AG04450 (cell line): Measurements from ENCODE around the gene PHF20. TPM values are rescaled to one million over a fixed set of nuclear protein-coding genes. Genes with fewer than 3 reads are reported as not detected.

Experiments used
- CTCF ChIA-PET: fragments of 300-600, 350-600 bp; formaldehyde crosslinking; extraction: SDS; loops from one replicate; lab custom pipeline; 2022; ENCODE audit warnings: antibody characterized with exemption, inconsistent platforms; lab: Charles Lee
- POLR2A ChIA-PET: fragments of 350-600 bp; formaldehyde crosslinking; extraction: SDS; loops from one replicate; lab custom pipeline; 2021; ENCODE audit warnings: antibody characterized with exemption, inconsistent platforms; lab: Yijun Ruan, JAX
- DNase-seq: peaks from one replicate; pipeline ENCODE4 v3.0.0-alpha.2; 2011; ENCODE audit warnings: low read depth, low spot score
- H3K27ac ChIP-seq: one replicate; pipeline ENCODE4 v1.5.1; 2012; ENCODE audit warnings: low read depth, low read length, control low read depth
- H3K27me3 ChIP-seq: one replicate; pipeline ENCODE4 v1.6.0; 2012; ENCODE audit warnings: low read length; ENCODE audit not compliant: control insufficient read depth, insufficient read depth
- H3K4me3 ChIP-seq: 2 replicates; pipeline ENCODE4 v1.5.1; 2011; ENCODE audit warnings: mild to moderate bottlenecking, low read depth, low read length, control low read depth
- H3K9me3 ChIP-seq: 2 replicates; pipeline ENCODE4 v1.5.1; 2012; ENCODE audit warnings: low read length; ENCODE audit not compliant: control insufficient read depth, insufficient read depth
- polyA plus RNA-seq: library from polyadenylated mRNA; depleted of rRNA; stranded (reverse); fragments of >200 nt; gene quantifications from 2 replicates; pipeline ENCODE4 v1.2.3, GENCODE V29; 2011
- TF ChIP-seq, protein P1 (sequence below): IDR thresholded peaks from 2 replicates; pipeline ENCODE4 v1.5.1; 2011; ENCODE audit warnings: low read depth, low read length, control low read depth, inconsistent platforms

PHF20 gene
- polyA plus RNA-seq, 1 experiment, result 30.6 TPM

DNA sequence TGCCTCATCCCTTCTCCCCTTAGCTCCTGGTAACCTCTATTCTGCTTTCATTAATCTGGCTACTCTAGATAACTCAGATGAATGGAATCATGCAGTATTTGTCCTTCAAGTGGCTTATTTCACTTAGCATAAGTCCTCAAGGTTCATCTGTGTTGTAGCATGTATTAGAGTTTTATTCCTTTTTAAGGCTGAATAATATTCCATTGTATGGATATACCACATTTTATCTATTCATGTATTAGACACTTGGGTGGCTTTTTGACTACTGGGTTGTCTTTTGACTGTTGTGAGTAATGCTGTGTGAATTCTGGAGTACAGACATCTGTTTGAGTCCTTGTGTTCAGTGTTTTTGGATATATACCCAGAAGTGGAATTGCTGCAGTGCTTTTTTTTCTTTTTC is 58.4 kb downstream of the PHF20 start:
- H3K9me3 ChIP-seq, result peaks cover 3% of the 10 kb centered on the region; the same call in 1 of the 2 replicates
- no peak overlapping the region for H3K27ac ChIP-seq
- TF ChIP-seq, protein P1, sequence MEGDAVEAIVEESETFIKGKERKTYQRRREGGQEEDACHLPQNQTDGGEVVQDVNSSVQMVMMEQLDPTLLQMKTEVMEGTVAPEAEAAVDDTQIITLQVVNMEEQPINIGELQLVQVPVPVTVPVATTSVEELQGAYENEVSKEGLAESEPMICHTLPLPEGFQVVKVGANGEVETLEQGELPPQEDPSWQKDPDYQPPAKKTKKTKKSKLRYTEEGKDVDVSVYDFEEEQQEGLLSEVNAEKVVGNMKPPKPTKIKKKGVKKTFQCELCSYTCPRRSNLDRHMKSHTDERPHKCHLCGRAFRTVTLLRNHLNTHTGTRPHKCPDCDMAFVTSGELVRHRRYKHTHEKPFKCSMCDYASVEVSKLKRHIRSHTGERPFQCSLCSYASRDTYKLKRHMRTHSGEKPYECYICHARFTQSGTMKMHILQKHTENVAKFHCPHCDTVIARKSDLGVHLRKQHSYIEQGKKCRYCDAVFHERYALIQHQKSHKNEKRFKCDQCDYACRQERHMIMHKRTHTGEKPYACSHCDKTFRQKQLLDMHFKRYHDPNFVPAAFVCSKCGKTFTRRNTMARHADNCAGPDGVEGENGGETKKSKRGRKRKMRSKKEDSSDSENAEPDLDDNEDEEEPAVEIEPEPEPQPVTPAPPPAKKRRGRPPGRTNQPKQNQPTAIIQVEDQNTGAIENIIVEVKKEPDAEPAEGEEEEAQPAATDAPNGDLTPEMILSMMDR, result no peak
- DNase-seq, result no peak
- H3K4me3 ChIP-seq, result no peak overlapping the region
- POLR2A ChIA-PET, result no interaction called here
- CTCF ChIA-PET, result no interaction called here
- no peaks in the 10 kb centered on the region for H3K27me3 ChIP-seq

DNA sequence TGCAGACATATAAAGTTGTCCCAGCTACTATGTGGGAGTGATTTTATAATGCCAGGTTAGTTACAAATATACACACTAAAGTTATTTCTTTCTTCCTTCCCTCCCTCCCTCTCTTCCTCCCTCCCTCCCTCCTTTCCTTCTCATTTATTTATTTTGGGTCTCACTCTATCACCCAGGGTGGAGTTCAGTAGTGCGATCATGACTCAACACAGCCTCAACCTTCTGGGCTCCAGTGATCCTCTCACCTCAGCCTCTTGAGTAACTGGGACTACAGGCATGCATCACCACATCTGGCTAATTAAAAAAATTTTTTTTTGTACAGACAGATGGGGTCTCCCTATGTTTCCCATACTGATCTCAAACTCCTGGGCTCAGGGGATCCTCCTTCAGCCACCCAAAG is 59.2 kb downstream of the PHF20 start:
- TF ChIP-seq, protein P1, result no peak
- Histone ChIP-seq H3K27me3 (no peaks in the 10 kb centered on the region), H3K4me3 (no peak overlapping the region), H3K27ac (no peak overlapping the region), H3K9me3 (peaks cover 3% of the 10 kb centered on the region; the same call in 1 of the 2 replicates)
- POLR2A ChIA-PET, result no interaction called here
- CTCF ChIA-PET, result no interaction called here
- DNase-seq, result no peak

DNA sequence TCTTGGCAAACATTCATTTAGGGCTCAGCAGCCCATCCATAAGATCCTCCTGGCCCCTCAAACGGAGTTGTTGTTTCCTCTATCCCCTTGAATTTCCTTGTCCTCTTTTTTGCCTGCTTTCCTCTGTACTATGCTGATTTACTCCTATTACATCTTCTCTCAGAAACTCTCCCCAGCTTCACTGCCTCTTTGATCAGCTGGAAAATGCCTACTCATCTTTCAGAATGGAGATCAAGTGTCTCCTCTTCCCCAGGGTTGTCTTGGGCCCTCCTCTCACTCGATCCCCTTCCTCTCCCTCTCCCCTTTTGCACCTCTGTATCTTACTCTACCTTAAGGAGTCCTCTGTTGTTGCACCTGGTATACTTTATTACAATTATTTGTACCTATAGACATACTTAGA is 60.2 kb downstream of the PHF20 start:
- ChIA-PET CTCF (no interaction called here), POLR2A (no interaction called here)
- TF ChIP-seq, protein P1, result no peak
- Histone ChIP-seq H3K9me3 (peaks cover 3% of the 10 kb centered on the region; the same call in 1 of the 2 replicates), H3K27me3 (no peaks in the 10 kb centered on the region), H3K27ac (peak overlapping the region; percentile 21), H3K4me3 (no peak overlapping the region)
- DNase-seq, result no peak

DNA sequence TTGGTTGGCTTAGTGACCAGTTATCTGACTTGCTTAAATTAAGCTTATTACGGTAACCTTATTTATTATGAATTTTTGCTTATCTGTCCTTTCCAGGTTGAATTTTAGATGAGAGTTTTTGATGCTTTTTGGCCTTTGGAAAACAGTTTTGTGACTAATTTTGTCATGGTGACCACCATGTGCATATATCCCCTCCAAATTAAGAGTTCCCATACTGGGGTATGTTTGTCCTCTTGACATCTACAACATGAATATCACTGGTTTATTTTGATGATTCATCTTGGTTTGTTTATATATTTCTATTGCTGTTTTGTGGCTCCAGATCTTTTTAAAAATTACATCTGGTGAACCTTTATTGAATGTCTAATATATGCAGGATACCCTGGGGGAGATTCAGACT is 61.4 kb downstream of the PHF20 start:
- Histone ChIP-seq H3K27me3 (no peaks in the 10 kb centered on the region), H3K27ac (no peak overlapping the region), H3K4me3 (no peak overlapping the region), H3K9me3 (peaks cover 3% of the 10 kb centered on the region; the same call in 1 of the 2 replicates)
- ChIA-PET CTCF (no interaction called here), POLR2A (no interaction called here)
- no peak for DNase-seq
- TF ChIP-seq, protein P1, result no peak

DNA sequence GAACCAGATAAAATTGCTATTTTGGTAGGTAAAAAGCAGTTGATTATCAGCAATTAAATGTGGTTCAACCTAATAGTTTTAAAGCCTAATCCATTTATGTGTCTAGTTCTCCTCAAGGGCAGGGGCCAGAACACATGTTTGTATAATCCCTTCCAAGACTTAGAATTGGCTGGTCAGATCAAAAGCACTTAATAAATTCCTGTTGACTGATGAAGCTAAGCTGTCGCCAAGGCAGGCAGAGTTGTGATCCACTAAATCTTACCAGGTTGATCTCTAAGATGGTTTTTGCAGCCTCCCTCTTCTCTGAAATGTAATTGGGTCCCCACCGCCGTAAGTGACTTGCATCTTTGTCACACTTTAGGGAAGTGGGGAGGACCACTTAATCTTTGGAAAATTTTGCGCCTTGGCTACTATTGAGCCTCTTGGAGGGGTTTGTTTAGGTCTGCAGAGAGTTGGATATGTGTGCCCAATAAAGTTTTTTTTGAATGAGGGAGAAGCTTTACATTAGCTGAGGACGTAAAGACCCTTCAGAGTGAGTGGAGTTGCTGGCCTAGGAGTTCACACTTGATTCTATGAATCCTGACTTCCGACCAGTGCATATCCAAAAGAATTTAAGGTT is 65.9 kb downstream of the PHF20 start:
- Histone ChIP-seq H3K27ac (no peak overlapping the region), H3K27me3 (no peaks in the 10 kb centered on the region), H3K4me3 (no peak overlapping the region), H3K9me3 (peaks cover 11% of the 10 kb centered on the region)
- no peak for DNase-seq
- TF ChIP-seq, protein P1, result no peak
- ChIA-PET POLR2A (no interaction called here), CTCF (no interaction called here)
